Measurements from ENCODE around the gene CNNM4. TPM values are rescaled to one million over a fixed set of nuclear protein-coding genes. Genes with fewer than 3 reads are reported as not detected.
A peak's percentile ranks its signal among the peaks of the same experiment; 100 is the strongest.

CNNM4 gene
- total RNA-seq, 1 donor from 2014 or later = 2.7 TPM

DNA sequence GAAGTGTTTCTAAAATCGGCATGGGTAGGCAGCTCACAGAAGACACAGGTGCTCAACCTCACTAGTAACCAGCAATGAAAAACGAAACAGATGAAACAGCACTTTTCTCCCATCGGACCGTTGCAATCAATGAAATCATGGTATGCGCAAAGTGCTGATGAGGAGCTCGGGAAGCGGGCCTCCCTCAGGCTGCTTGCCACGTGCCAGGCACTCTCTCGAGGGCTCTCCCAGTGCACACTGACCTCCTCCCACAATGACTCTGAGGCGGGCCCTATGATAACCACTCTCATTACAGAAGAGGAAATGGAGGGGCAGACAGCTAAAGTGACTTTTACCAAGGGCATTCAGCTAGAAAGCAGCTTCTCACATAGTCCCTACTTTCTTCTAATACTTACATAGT is 86.9 kb downstream of the CNNM4 start:
- intact Hi-C loops (cut with DNase I) = no loop called here
- no peak for DNase-seq (ENCODE audit: low spot score in 2 of 2)
- peaks cover 42 to 57% of the 10 kb centered on the region in 2 donors for H3K36me3 ChIP-seq
- no peaks in the 10 kb centered on the region for H3K9me3 ChIP-seq
- TF ChIP-seq, protein P1, sequence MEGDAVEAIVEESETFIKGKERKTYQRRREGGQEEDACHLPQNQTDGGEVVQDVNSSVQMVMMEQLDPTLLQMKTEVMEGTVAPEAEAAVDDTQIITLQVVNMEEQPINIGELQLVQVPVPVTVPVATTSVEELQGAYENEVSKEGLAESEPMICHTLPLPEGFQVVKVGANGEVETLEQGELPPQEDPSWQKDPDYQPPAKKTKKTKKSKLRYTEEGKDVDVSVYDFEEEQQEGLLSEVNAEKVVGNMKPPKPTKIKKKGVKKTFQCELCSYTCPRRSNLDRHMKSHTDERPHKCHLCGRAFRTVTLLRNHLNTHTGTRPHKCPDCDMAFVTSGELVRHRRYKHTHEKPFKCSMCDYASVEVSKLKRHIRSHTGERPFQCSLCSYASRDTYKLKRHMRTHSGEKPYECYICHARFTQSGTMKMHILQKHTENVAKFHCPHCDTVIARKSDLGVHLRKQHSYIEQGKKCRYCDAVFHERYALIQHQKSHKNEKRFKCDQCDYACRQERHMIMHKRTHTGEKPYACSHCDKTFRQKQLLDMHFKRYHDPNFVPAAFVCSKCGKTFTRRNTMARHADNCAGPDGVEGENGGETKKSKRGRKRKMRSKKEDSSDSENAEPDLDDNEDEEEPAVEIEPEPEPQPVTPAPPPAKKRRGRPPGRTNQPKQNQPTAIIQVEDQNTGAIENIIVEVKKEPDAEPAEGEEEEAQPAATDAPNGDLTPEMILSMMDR (IDR thresholded peaks at IDR 0.05) = no peak
- H3K27ac ChIP-seq = no peak overlapping the region
- no peak overlapping the region for H3K4me3 ChIP-seq
- no peaks in the 10 kb centered on the region for H3K4me1 ChIP-seq
- no peaks in the 10 kb centered on the region for H3K27me3 ChIP-seq

DNA sequence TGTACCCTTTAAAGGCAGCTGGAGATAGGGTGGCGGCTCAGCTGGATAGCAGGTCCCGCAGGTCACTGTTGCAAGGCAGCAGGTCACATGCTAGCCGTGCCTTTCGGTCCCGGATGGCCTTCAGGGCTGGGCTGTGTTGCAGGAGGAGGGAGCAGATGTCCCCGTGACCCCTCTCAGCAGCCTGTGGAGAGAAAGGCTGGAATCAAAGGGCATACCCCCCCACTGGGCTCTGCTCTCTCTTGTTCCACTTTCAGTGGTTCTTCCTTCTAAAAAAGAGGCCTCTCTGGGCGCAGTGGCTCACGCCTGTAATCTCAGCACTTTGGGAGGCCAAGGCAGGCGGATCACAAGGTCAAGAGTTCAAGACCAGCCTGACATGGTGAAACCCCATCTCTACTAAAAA is 87.6 kb downstream of the CNNM4 start:
- no peak overlapping the region for H3K4me3 ChIP-seq
- TF ChIP-seq, protein P1 (IDR thresholded peaks at IDR 0.05) = no peak
- H3K4me1 ChIP-seq = no peaks in the 10 kb centered on the region
- H3K27ac ChIP-seq = no peak overlapping the region
- H3K9me3 ChIP-seq = no peaks in the 10 kb centered on the region
- intact Hi-C loops (cut with DNase I) = no loop called here
- H3K36me3 ChIP-seq = peaks cover 43 to 64% of the 10 kb centered on the region in 2 donors
- no peaks in the 10 kb centered on the region for H3K27me3 ChIP-seq
- no peak for DNase-seq (ENCODE audit: low spot score in 2 of 2)

DNA sequence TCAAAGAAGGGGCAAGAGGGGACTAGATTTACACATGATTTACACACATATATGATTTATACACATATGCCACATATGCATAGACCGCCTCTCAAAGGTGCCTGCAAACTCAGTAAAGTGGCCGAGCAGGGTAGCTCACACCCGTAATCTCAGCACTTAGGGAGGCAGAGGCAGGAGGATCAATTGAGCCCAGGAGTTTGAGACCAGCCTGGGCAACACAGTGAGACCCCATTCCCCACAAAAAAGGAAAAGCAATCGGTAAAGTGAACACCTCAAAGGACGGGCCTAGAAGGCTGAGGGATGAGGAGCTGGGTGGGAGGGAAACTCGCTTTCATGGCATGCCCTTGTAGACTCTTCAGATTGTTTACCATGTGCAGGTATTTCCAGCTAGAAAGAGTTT is 92.0 kb downstream of the CNNM4 start:
- Histone ChIP-seq H3K4me1 (peaks cover 3 to 9% of the 10 kb centered on the region in 2 donors), H3K4me3 (no peak overlapping the region), H3K27ac (no peak overlapping the region), H3K36me3 (peaks cover 40 to 68% of the 10 kb centered on the region in 2 donors), H3K9me3 (no peaks in the 10 kb centered on the region), H3K27me3 (no peaks in the 10 kb centered on the region)
- TF ChIP-seq, protein P1 (IDR thresholded peaks at IDR 0.05) = no peak
- intact Hi-C loops (cut with DNase I) = no loop called here
- DNase-seq (ENCODE audit: low spot score in 2 of 2) = no peak

DNA sequence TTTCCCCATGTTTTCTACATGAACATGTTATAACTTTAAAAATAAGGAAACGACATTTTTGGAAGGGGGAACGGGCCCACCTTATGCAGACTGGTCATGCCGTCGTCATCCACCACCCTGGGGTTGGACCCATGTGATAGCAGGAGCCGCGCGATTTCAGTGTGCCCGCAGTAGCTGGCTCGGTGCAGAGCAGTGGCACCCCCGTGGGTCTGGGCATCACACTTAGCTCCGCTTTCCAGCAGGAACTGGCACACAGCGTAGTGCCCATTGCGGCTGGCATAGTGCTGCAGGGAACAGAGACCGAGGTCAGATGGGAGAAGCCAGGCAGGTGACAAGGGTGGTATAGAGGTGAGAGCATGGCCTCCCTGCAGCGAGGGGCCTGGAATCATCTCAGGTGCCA is 92.6 kb downstream of the CNNM4 start:
- Histone ChIP-seq H3K27me3 (no peaks in the 10 kb centered on the region), H3K27ac (no peak overlapping the region), H3K9me3 (no peaks in the 10 kb centered on the region), H3K36me3 (peaks cover 34 to 62% of the 10 kb centered on the region in 2 donors), H3K4me3 (no peak overlapping the region), H3K4me1 (peaks cover 3 to 9% of the 10 kb centered on the region in 2 donors)
- intact Hi-C loops (cut with DNase I) = no loop called here
- no peak for DNase-seq (ENCODE audit: low spot score in 2 of 2)
- TF ChIP-seq, protein P1 (IDR thresholded peaks at IDR 0.05) = no peak

DNA sequence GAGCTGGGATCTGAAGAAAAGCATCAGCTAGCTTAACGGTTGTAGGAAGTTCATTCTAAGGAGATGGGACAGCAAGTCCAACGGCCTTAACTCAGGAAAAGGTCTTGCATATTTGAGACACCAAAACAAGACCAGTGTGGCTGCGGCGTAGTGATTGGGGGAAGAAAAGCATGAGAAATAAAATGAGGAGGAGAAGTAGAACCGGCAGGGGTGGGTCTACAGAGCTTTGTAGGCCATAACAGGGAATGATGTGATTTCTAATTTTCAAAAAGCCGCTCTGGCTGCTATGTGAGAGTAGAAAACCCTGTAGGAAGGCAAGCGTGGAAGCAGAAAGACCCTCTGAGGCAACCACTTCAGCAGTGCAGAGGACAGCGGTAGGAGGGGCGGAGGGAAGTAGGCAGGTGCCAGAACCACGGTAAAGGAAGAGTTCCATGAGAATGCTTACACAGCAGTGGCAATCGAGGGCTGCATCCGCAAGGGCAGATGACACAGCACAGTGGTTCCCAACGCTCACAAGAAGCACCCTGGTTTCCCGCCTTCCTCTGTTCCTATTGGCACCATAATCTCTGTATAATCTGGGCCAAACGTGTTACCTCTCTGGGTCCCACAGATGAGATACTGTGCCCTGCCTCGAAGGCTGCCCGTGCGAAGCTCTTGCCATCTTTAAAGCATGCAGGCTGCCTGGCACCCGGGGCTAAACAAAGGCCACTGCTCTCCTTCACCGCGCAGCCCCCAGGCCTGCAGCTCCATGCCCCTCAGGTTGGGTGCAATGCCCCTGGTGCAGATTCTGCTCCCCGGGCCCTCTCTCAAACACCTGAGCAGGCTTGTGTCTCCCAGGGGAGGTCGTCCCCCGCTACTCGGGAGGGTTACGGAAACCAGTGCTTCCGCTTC is 96.3 kb downstream of the CNNM4 start:
- peaks cover 30 to 49% of the 10 kb centered on the region in 2 donors for H3K36me3 ChIP-seq
- TF ChIP-seq, protein P1 (IDR thresholded peaks at IDR 0.05) = no peak
- no peaks in the 10 kb centered on the region for H3K9me3 ChIP-seq
- peak overlapping the region; percentile 63 to 84 for H3K4me3 ChIP-seq
- peaks cover 3 to 22% of the 10 kb centered on the region in 2 donors for H3K4me1 ChIP-seq
- no peak for DNase-seq (ENCODE audit: low spot score in 2 of 2)
- peak overlapping the region; percentile 61 to 79 for H3K27ac ChIP-seq
- H3K27me3 ChIP-seq = no peaks in the 10 kb centered on the region
- intact Hi-C loops (cut with DNase I) = loop anchor here (2.0 kb wide), 1 partner anchor 72 kb away; no protein-coding TSS in a partner anchor

All from ascending aorta (tissue), 2 donors.